Neuronal stem cell (in vitro differentiated cells): Measurements from ENCODE around the gene OLFML2B.

Source experiments
- DNase-seq: peaks from one replicate; pipeline ENCODE4 v3.0.0-alpha.2; 2013; ENCODE audit warnings: low spot score
- H2AFZ ChIP-seq: one replicate; pipeline ENCODE4 v1.6.1; 2013; ENCODE audit warnings: mild to moderate bottlenecking, low read length, inconsistent platforms
- H2AK5ac ChIP-seq: 2 replicates; pipeline ENCODE4 v1.6.1; 2013; ENCODE audit warnings: low read depth, mild to moderate bottlenecking, inconsistent platforms, low read length, moderate library complexity, mixed read lengths
- H2BK120ac ChIP-seq: 2 replicates; pipeline ENCODE4 v1.6.1; 2013; ENCODE audit warnings: low read depth, mild to moderate bottlenecking, inconsistent platforms, low read length, moderate library complexity, mixed read lengths
- H2BK12ac ChIP-seq: one replicate; pipeline ENCODE4 v1.6.1; 2013; ENCODE audit warnings: low read length, inconsistent platforms
- H2BK15ac ChIP-seq: 2 replicates; pipeline ENCODE4 v1.6.1; 2013; ENCODE audit warnings: mild to moderate bottlenecking, low read length, inconsistent platforms, mixed read lengths
- H2BK5ac ChIP-seq: one replicate; pipeline ENCODE4 v1.6.1; 2013; ENCODE audit warnings: inconsistent platforms, mild to moderate bottlenecking, low read length, moderate library complexity
- H3K14ac ChIP-seq: one replicate; pipeline ENCODE4 v1.6.1; 2013; ENCODE audit warnings: low read length, inconsistent platforms
- H3K18ac ChIP-seq: 2 replicates; pipeline ENCODE4 v1.6.1; 2013; ENCODE audit warnings: low read length, inconsistent platforms
- H3K23ac ChIP-seq: 2 replicates; pipeline ENCODE4 v1.6.1; 2013; ENCODE audit warnings: low read depth, mild to moderate bottlenecking, mixed read lengths, low read length, inconsistent platforms; ENCODE audit not compliant: poor library complexity
- H3K27ac ChIP-seq: replicated peaks from 3 replicates; pipeline ENCODE4 v1.5.1; 2013; ENCODE audit warnings: low read length, inconsistent platforms
- H3K27me3 ChIP-seq, 3 experiments: 2 replicates each; pipeline ENCODE4 v1.6.1; 2013; ENCODE audit warnings: low read length in 3 of 3, mild to moderate bottlenecking in 2 of 3, inconsistent platforms in 1 of 3, low read depth in 1 of 3, mixed read lengths in 1 of 3, moderate library complexity in 1 of 3; ENCODE audit not compliant: control insufficient read depth in 3 of 3, insufficient read depth in 3 of 3
- H3K36me3 ChIP-seq, 2 donors: replicated peaks in 1 of 2; 2 replicates each; pipeline ENCODE4 v1.6.1; 2013; ENCODE audit warnings: low read length in 2 of 2; ENCODE audit not compliant: control insufficient read depth in 2 of 2, insufficient read depth in 2 of 2
- H3K4ac ChIP-seq: 2 replicates; pipeline ENCODE4 v1.6.1; 2013; ENCODE audit warnings: inconsistent platforms, mild to moderate bottlenecking, low read length, moderate library complexity
- H3K4me1 ChIP-seq, 2 donors: 1 replicate in 1 of 2; 2 replicates in 1 of 2; pipeline ENCODE4 v1.6.1; 2013; ENCODE audit warnings: low read length in 2 of 2, low read depth in 1 of 2; ENCODE audit not compliant: control insufficient read depth in 2 of 2, insufficient read depth in 1 of 2
- H3K4me2 ChIP-seq: one replicate; pipeline ENCODE4 v1.6.1; 2013; ENCODE audit warnings: mild to moderate bottlenecking, low read length, inconsistent platforms; ENCODE audit not compliant: insufficient read depth, poor library complexity, severe bottlenecking
- H3K4me3 ChIP-seq, 2 donors: 2 replicates each; pipeline ENCODE4 v1.5.1; 2013; ENCODE audit warnings: low read length in 2 of 2, mild to moderate bottlenecking in 2 of 2, inconsistent platforms in 1 of 2, moderate library complexity in 1 of 2
- H3K79me1 ChIP-seq: one replicate; pipeline ENCODE4 v1.6.1; 2013; ENCODE audit warnings: low read depth, mild to moderate bottlenecking, inconsistent platforms, low read length, moderate library complexity
- H3K9ac ChIP-seq: one replicate; pipeline ENCODE4 v1.6.1; 2013; ENCODE audit warnings: mild to moderate bottlenecking, low read depth, low read length, inconsistent platforms; ENCODE audit not compliant: poor library complexity
- H3K9me3 ChIP-seq, 2 donors: replicated peaks in 1 of 2; 2 replicates each; pipeline versions ENCODE3 to v1.6.1; 2013; ENCODE audit warnings: low read length in 2 of 2, mild to moderate bottlenecking in 2 of 2, inconsistent platforms in 1 of 2, low read depth in 1 of 2, mixed read lengths in 1 of 2, moderate library complexity in 1 of 2; ENCODE audit not compliant: control insufficient read depth in 2 of 2, insufficient read depth in 1 of 2
- H4K8ac ChIP-seq: one replicate; pipeline ENCODE4 v1.6.1; 2013; ENCODE audit warnings: low read depth, mild to moderate bottlenecking, inconsistent platforms, low read length, moderate library complexity
- H4K91ac ChIP-seq: one replicate; pipeline ENCODE4 v1.6.1; 2013; ENCODE audit warnings: low read length, low read depth, mild to moderate bottlenecking, inconsistent platforms; ENCODE audit not compliant: poor library complexity
- WGBS, 2 donors: extraction: QIAGEN DNeasy Blood & Tissue Kit; methylation state at CpG; one replicate each; pipeline ENCODE4 v1.1.7; 2013; ENCODE audit warnings: missing lambda C conversion rate in 2 of 2, mixed read lengths in 1 of 2; ENCODE audit not compliant: insufficient read length in 2 of 2, insufficient replicate concordance in 1 of 2; ENCODE audit errors: extremely low coverage in 2 of 2; 5-methylcytosine and 5-hydroxymethylcytosine counted together

The OLFML2B gene

DNA sequence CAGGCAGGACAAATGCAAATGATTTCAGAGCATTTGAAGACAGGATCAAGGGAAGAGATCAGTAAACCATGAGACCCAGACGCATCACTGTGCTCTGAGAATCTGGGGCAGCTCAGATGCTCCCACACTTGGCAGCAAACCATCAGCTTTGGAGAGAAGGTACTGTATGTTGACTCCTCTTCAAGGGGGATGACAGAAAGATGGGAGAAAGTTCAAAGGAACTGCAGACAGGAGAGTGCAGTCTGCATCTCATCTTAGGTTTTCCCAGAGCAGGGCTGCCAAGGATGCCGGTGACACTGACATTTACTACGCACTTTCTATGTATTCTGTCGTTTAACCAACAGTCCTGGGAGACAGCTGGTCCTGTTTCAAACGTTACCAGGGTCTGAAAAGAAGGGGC, 35.8 kb downstream of the OLFML2B start:
- Histone ChIP-seq H3K4ac (no peak overlapping the region), H2BK15ac (no peak overlapping the region), H4K8ac (no peak overlapping the region), H2AK5ac (no peak overlapping the region), H4K91ac (no peak overlapping the region), H3K4me2 (no peak overlapping the region), H2BK120ac (no peak overlapping the region), H2AFZ (no peak overlapping the region), H3K4me1 (no peaks in the 10 kb centered on the region), H2BK5ac (no peak overlapping the region), H3K27ac (no peak overlapping the region), H3K27me3 (no peaks in the 10 kb centered on the region), H3K79me1 (peaks cover 3% of the 10 kb centered on the region), H3K9me3 (peaks cover 7% of the 10 kb centered on the region in 2 donors), H3K18ac (no peak overlapping the region), H3K36me3 (no peaks in the 10 kb centered on the region), H3K4me3 (no peak overlapping the region), H3K14ac (no peak overlapping the region), H2BK12ac (no peak overlapping the region), H3K9ac (no peak overlapping the region), H3K23ac (no peak overlapping the region)
- WGBS, 2 donors, result no CpG with 5 or more reads among the region's 5 CpGs
- no peak for DNase-seq

DNA sequence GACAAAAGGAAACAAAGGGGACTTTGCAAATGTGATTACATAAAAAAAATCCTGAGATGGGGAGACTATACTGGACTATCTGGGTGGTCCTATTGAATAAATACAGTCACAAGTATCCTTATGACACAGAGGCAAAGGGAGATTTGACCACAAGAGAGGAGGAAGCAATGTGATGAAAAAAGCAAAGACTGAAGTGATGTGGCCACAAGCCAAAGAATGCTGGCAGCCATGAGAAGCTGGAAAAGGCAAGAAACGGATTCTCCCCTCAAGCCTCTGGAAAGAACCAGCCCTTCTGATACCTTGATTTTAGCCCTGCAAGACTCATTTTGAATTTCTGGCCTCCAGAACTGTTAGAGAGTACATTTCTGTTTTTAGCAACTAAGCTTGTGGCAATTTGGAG, 36.4 kb downstream of the OLFML2B start:
- Histone ChIP-seq H3K4me1 (no peaks in the 10 kb centered on the region), H2BK12ac (no peak overlapping the region), H3K4me2 (no peak overlapping the region), H3K27ac (no peak overlapping the region), H3K27me3 (no peaks in the 10 kb centered on the region), H3K79me1 (peaks cover 3% of the 10 kb centered on the region), H4K8ac (no peak overlapping the region), H2AK5ac (no peak overlapping the region), H2BK15ac (no peak overlapping the region), H4K91ac (no peak overlapping the region), H3K9ac (no peak overlapping the region), H3K18ac (no peak overlapping the region), H3K36me3 (no peaks in the 10 kb centered on the region), H2BK120ac (no peak overlapping the region), H2AFZ (no peak overlapping the region), H3K23ac (no peak overlapping the region), H3K14ac (no peak overlapping the region), H2BK5ac (no peak overlapping the region), H3K4ac (no peak overlapping the region), H3K4me3 (no peak overlapping the region), H3K9me3 (peaks cover 7% of the 10 kb centered on the region in 2 donors)
- no CpG with 5 or more reads among the region's 1 CpG for WGBS, 2 donors
- DNase-seq, result no peak

DNA sequence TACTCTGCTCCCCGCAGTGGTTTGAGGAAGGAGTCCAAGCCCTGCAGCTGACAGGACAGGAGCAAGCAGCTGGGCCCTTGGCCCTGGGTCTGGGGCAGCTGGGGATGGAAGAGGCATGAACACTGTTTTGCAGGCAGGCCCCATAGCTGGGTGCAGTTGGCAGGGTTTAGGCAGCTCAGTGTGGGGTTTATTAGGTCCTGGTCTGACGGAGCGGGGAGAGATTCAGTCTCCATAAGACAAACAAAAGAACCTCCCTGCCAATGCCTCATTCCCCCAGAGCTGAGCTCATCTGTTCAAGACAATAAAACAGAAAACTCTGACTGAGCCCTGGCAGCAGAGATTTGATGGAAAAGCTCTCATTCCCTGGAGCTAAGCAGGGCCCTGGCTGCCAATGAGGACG, 37.3 kb downstream of the OLFML2B start:
- no CpG with 5 or more reads among the region's 4 CpGs for WGBS, 2 donors
- Histone ChIP-seq H3K9ac (no peak overlapping the region), H4K8ac (no peak overlapping the region), H2BK120ac (no peak overlapping the region), H3K4ac (no peak overlapping the region), H3K14ac (no peak overlapping the region), H3K79me1 (peaks cover 3% of the 10 kb centered on the region), H3K18ac (no peak overlapping the region), H3K9me3 (peaks cover 7% of the 10 kb centered on the region in 2 donors), H3K23ac (no peak overlapping the region), H2BK15ac (no peak overlapping the region), H2BK5ac (no peak overlapping the region), H3K36me3 (no peaks in the 10 kb centered on the region), H3K27ac (no peak overlapping the region), H3K4me2 (no peak overlapping the region), H3K27me3 (no peaks in the 10 kb centered on the region), H4K91ac (no peak overlapping the region), H2BK12ac (no peak overlapping the region), H3K4me3 (no peak overlapping the region), H2AFZ (no peak overlapping the region), H2AK5ac (no peak overlapping the region), H3K4me1 (no peaks in the 10 kb centered on the region)
- no peak for DNase-seq

DNA sequence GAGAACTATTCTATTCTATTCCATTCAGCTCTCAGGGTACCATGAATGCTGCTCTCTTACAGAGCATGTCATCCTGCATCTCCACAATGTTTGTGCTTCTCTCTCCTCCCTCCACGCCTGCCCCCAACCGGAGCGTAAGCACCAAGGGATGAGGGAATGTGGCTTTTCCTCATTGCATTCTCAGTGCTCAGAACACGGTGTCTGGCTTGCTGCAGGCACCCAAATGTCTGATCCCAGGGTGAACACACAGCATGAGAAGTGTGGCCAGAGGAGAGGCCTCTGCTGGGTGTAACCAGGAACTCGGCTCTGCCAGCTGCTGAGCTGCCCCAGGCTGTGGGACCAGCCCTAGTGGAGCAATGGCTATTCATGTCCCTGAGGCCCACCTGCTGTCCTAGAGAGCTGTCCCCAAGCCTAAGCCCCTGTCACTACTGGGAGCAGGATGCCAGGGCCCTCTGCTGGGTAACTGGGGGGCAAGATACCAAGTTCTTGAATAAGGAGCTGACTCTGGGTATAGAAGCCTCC, 38.3 kb downstream of the OLFML2B start:
- H3K14ac ChIP-seq, result no peak overlapping the region
- H2BK15ac ChIP-seq, result no peak overlapping the region
- H2BK120ac ChIP-seq, result no peak overlapping the region
- peaks cover 3% of the 10 kb centered on the region for H3K79me1 ChIP-seq
- H4K8ac ChIP-seq, result no peak overlapping the region
- no peaks in the 10 kb centered on the region for H3K36me3 ChIP-seq
- H2BK12ac ChIP-seq, result no peak overlapping the region
- H3K23ac ChIP-seq, result no peak overlapping the region
- no peak overlapping the region for H4K91ac ChIP-seq
- no peak overlapping the region for H3K18ac ChIP-seq
- H2BK5ac ChIP-seq, result no peak overlapping the region
- no peak overlapping the region for H3K9ac ChIP-seq
- H3K4me1 ChIP-seq, result no peaks in the 10 kb centered on the region
- no peak overlapping the region for H3K27ac ChIP-seq
- no peak for DNase-seq
- WGBS, 2 donors, result no CpG with 5 or more reads among the region's 5 CpGs
- H3K4ac ChIP-seq, result no peak overlapping the region
- no peaks in the 10 kb centered on the region for H3K27me3 ChIP-seq
- H3K4me3 ChIP-seq, result no peak overlapping the region
- no peak overlapping the region for H2AFZ ChIP-seq
- no peak overlapping the region for H2AK5ac ChIP-seq
- peaks cover 7% of the 10 kb centered on the region in 2 donors for H3K9me3 ChIP-seq
- no peak overlapping the region for H3K4me2 ChIP-seq
